Esophagus mucosa (tissue), 1 donor: ENCODE results near the gene PHC2. TPM values are rescaled to one million over a fixed set of nuclear protein-coding genes. Genes with fewer than 3 reads are reported as not detected.
"Not testable (repeated sequence)": the region's sequence is repeated elsewhere in the genome, so short reads cannot be mapped to it uniquely, and the experiment has no call there.

Experiments
- ATAC-seq: fragments of 200-7000 bp; cut with Tn5 transposase; one replicate; pipeline ENCODE4 v1.9.1; 2020
- total RNA-seq: library from RNA; stranded (reverse); gene quantifications from one replicate; pipeline ENCODE4 v1.2.4, GENCODE V29; 2023
- donor health status: DM: yes; HTN: yes; CAD: no.

The PHC2 gene
- total RNA-seq, 1 donor from 2014 or later, result 28.6 TPM

DNA sequence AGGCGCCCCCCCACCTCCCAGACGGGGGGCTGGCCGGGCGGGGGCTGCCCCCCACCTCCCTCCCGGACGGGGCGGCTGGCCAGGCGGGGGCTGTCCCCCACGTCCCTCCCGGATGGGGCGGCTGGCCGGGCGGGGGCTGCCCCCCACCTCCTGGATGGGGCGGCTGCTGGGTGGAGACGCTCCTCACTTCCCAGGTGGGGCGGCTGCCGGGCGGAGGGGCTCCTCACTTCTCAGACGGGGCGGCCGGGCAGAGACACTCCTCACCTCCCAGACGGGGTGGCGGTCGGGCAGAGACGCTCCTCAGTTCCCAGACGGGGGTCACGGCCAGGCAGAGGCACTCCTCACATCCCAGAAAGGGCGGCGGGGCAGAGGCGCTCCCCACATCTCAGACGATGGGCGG, 121.5 kb downstream of the PHC2 start:
- not testable (repeated sequence) for ATAC-seq

DNA sequence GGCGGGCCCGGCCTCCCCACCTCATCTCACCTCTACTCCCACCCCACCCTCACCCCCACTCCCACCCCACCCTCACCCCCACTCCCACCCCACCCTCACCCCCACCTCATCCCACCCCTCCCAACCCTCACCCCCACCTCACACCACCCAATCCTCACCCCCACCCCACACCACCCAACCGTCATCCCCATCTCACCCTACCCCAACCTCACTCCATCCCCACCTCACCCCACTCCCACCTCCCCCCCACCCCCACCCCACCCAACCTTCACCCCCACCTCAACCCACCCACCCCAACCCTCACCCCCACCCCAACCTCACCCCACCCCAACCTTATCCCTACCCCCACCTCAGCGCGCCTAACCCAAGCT, 123.4 kb downstream of the PHC2 start:
- ATAC-seq, result no peak

DNA sequence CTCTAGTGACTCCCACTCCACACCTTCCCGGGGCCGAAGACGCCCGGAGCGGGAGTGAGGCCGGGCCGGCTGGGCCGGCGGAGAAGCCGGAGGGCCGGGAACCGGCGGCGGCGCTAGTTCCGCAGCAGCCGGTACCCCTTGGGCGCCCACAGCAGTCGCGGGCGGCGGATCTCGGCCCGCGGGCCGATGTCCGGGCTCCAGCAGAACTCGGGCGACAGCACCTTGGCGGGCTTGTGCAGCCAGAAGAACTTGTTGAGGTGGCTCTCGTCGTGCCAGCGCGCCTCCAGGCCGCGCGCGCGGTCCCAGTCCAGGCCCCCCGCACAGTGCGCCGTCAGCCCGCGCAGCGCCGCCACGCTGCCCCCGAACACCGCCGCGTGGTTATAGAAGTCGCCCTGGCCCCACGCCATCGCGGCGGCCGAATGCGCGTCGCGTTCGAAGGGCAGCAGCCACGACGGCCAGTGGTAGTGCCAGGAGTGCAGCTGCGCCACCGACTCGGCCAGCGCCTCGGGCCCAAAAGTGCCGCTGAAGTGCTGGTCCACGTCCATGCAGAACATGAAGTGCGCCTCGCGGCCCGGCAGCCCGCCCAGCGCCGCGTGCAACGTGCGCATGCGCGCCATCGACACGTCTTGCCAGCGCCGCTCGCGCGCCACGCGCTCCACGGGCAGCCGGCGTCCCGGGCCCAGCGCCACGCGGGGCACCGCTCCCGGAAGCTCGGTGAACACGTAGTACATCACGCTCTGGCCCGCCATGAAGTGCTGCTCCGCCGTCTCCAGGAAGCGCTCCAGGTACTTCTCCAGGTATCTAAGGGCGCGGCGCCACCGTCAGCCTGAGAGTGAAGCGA, 124.0 kb downstream of the PHC2 start:
- ATAC-seq, result peak; percentile 65

DNA sequence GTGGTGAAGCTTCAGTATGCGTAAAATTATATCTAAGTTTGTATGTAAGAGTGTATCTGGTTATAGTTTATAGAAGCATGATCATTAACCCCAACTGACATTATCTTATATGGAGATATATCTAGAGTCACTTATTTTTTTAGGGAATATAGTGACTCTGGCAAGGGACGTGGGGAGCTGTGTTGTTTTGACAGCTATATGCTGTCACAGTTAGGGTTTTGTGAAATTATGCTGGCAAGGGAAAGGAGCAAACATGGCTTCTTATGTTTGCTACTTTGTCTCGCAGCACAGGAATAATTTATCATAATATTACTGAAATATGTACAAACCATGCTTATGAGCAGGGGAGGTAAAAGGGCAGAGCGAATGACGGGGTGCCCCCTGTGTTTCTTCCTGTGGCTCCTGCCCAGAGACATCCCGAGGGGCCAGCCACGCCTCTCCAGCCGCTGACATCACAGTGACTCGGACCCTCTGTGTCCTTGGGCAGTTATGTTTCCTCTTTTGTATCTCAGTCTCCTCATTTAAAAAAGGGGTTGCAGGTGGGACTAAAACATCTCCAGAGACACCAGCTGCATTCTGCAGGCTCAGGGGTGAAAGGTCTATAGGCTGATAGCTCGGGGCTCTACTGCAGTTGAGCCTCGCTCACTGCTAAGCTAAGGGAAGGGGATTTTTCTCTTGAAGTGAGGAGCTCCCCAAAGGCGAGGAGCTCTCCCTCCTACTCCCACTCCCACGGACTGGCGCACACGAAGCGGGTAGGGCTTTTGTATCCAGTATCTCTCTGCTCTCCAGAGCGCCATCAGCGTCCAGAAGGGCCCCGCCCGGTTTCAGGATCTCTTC, 124.9 kb downstream of the PHC2 start:
- ATAC-seq, result no peak

GRCh38 chr1:33305016-33305415, 125.9 kb downstream of the PHC2 start:
- no peak for ATAC-seq

DNA sequence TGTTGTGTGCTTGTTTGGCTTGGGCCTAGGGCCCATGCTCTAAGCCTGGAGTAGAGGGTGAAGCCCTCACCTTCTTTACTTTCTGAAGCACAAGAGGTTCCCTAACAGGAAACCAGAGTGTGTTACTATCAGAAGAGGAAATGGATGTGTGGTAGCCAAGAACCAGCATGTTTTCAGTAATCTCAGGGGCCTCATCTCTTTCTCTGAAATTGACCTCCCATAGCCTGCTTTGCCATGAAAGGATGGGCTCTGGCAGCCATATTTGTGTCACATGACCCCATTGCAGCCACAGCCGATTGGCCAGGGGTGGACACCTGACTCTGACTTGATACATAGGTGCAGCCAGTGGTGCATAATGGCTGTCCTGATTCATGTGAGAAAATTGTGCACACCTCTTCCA, 128.6 kb downstream of the PHC2 start:
- ATAC-seq, result no peak

DNA sequence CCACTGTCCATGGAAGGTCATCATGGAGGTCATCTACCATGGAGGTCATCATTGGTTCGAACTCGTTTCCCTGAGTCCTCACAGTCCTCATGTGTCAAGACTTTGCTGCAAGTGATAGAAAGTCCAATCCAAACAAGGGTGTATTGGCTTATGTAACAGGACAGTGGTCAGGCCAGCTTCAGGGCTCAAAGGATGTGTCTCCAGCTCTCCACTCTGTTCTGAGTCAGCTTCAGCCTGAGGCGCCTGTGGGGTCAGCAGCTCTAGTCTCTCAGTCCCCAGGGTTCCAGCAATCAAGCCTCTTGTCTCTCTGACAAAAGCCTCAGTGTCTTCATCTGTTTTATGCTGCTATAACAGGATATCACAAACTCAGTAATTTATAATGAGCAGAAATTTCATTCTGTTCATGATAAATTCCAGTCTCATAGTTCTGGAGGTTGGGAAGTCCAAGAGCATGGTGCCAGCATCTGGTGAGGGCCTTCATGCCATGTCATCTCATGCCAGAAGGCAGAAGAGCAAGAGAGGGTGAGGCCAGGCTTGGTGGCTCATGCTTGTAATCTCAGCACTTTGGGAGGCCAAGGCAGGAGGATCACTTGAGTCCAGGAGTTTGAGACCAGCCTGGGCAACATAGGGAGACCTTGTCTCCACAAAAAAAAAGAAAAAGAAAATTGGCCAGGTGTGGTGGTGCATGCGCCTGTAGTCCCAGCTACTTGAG, 129.5 kb downstream of the PHC2 start:
- ATAC-seq, result no peak

GRCh38 chr1:33300673-33301072, 130.2 kb downstream of the PHC2 start:
- no peak for ATAC-seq

- ATAC-seq, result no peak
Observed at GRCh38 chr1:33299461-33300155, 131.3 kb downstream of the PHC2 start.

- peak; percentile 65 for ATAC-seq
Observed at GRCh38 chr1:33298623-33299277, 132.1 kb downstream of the PHC2 start.

DNA sequence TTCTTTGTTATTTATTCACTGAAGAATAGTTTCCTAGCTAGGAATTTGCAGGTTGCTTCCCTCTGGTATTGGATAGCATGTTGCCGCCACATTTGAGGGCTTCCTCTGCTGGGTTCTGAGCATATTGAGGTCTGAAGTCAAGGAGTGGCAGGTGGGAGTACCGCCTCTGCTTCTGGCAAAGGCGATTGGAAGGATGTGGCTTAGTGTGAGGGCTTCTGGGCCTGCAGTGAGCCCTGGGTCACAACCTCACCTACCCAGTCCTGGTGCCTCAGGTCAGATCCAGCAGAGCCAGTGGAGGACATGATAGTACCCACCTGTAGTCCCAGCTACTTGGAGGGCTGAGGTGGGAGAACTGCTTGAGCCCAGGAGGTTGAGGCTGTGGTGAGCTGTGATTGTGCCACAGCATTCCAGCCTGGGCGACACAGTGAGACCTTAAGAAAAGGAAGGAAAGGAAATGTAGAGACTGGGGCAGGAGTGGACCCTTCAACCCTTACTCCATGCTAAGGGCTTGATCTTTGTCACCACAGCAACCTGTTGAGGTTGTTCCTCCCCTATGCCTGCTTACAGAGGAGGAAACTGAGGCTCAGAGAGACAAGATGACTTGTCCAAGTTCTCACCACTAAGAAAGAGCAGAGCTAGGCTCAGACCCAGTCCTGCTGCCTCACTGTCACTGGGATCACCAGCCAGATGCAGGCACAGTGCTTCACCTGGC, 132.8 kb downstream of the PHC2 start:
- no peak for ATAC-seq

GRCh38 chr1:33296824-33297223, 134.1 kb downstream of the PHC2 start:
- ATAC-seq, result no peak

DNA sequence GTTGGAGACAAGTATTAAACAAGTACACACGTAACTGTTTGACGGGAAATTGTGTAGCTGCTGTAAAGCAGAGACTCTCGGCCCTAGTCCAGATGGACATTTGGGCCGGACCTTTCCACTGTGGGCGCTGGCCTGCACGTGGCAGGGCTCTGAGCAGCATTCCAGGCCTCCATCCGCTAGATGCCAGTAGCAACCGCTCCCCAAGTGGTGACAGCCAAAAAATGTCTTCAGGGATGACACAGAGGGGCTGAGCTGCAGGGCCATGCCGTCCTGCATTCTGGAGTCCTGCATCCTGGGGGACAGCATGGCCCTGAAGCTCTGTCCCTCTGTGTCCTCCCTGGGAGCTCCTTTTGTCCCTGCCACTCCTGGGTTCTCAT, 134.8 kb downstream of the PHC2 start:
- ATAC-seq, result no peak

DNA sequence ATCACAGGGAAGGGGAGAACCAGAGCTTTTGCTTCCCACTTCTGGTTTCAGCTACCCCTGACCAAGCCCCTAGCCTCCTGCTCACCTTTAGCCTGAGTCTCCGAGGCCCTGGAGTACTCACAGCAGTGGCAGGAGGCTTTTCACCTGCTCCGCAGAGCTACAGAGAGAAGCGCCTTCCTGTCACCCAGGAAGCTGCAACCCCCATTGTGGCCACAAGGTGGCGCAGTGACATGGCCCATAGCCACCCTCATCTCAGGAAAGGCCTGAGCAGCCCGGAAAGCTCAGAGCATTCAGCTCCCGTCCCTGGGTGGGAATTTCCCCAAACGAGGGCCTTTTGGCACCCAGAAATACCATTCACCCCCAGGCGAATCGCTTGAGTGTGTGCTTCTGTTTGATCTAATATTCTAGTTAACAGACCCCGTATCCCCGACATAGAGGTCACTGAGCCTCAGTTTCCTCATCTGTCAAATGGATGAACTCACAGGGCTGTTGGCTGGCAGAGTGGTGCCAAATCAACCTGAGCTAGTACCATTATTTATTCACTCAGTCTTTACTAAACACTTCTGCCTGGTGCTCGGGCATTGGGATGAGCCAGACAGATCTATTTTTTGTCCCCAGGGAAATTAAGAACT, 135.3 kb downstream of the PHC2 start:
- peak; percentile 89 for ATAC-seq

DNA sequence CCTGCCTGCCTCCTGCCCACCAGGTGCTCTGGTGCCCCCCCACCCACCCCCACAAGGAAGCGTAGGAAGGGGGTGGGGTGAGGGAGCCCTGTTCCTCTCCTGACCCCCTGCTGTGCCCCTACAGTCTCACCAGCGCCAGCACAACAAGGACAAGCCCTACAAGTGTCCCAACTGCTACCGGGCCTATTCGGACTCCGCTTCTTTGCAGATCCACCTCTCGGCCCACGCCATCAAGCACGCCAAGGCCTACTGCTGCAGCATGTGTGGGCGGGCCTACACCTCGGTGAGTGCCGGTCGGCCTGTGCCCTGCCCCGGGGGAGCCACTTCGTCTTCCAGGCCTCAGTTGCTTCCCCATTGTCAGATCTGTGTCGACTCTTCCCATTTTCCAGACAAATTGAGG, 135.9 kb downstream of the PHC2 start:
- ATAC-seq, result no peak

- peak; percentile 10 for ATAC-seq
Observed at GRCh38 chr1:33294071-33295010, 136.6 kb downstream of the PHC2 start.

DNA sequence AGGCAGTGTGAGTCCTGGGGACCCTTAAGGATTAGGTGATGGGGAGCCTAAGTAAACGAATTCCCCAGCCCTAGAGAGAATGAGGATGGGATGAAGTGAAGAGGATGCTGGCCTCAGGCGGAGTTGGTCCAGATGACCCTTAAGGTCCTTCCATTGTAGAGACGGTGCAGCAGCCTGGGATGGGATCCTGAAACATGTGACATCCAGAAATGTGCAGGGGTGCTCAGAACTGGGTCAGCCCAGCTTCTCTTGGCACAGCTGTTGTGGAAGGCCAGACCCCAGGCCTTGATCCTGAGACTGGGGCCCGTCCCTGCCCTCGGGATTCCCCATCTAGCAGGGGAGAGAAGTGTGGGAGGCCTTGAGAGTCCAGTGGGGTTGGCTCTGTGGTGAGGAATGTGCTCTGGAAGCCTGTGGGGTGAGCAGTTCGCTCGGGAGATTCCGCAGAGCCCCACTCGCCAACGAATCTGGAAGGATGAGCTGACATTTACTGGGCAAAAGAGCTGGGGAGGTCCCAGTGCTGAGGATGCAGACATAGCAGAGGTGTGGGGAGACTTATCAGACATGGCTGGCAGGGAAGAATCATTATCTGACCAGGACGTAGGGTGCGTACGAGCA, 138.1 kb downstream of the PHC2 start:
- no peak for ATAC-seq

DNA sequence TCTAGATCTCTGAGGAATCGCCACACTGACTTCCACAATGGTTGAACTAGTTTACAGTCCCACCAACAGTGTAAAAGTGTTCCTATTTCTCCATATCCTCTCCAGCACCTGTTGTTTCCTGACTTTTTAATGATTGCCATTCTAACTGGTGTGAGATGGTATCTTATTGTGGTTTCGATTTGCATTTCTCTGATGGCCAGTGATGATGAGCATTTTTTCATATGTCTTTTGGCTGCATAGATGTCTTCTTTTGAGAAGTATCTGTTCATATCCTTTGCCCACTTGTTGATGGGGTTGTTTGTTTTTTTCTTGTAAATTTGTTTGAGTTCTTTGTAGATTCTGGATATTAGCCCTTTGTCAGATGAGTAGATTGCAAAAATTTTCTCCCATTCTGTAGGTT, 140.3 kb downstream of the PHC2 start:
- not testable (repeated sequence) for ATAC-seq

- ATAC-seq, result no peak
Observed at GRCh38 chr1:33289858-33290154, 141.1 kb downstream of the PHC2 start.
